A549 (cell line): Measurements from ENCODE around the gene OR4F6.
"Not testable (repeated sequence)": the region's sequence is repeated elsewhere in the genome, so short reads cannot be mapped to it uniquely, and the experiment has no call there.

ENCODE experiments used
- CHD4 ChIP-seq: fragments of 200-600 bp; sonication (generic); IDR thresholded peaks from 2 replicates; pipeline ENCODE4 v1.6.1; 2016; ENCODE audit warnings: antibody characterized with exemption, mild to moderate bottlenecking, borderline replicate concordance
- CTCF ChIP-seq: fragments of >200 bp; sonication (Bioruptor Twin); formaldehyde crosslinking; IDR thresholded peaks from 3 replicates; pipeline ENCODE4 v1.5.1; 2016
- EP300 ChIP-seq, 2 experiments: fragments of >200 bp; sonication (Bioruptor Twin); formaldehyde crosslinking; IDR thresholded peaks; 2 replicates in 1 of 2; 3 replicates in 1 of 2; pipeline ENCODE4 v1.6.1; 2016 to 2017
- POLR2A ChIP-seq: IDR thresholded peaks from 2 replicates; pipeline ENCODE4 v1.6.1; 2012; ENCODE audit warnings: mild to moderate bottlenecking, low read length
- SMC3 ChIP-seq: fragments of >200 bp; sonication (Bioruptor Twin); formaldehyde crosslinking; IDR thresholded peaks from 3 replicates; pipeline ENCODE4 v1.6.1; 2018; ENCODE audit warnings: inconsistent platforms
- TF ChIP-seq, protein P1 (sequence below): IDR thresholded peaks from 2 replicates; pipeline ENCODE4 v1.6.1; 2012

- not testable (repeated sequence) for TF ChIP-seq EP300 (IDR thresholded peaks at IDR 0.05); CTCF; CHD4; SMC3; POLR2A
- TF ChIP-seq, protein P1, sequence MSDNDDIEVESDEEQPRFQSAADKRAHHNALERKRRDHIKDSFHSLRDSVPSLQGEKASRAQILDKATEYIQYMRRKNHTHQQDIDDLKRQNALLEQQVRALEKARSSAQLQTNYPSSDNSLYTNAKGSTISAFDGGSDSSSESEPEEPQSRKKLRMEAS, result not testable (repeated sequence)
These were observed 12.6 kb upstream of the OR4F6 start for GRCh38 chr15:101790748-101791147.
